SU-DHL-6 (cell line): ENCODE results near the gene KHDC3L.

ENCODE experiments used
- H2AFZ ChIP-seq: fragments of 200-600 bp; sonication (generic); 2 replicates; pipeline ENCODE4 v1.6.1; 2014; ENCODE audit warnings: low read depth, mild to moderate bottlenecking, moderate library complexity, mixed read lengths, antibody characterized with exemption, low read length; ENCODE audit not compliant: severe bottlenecking
- H3F3A ChIP-seq: fragments of 200-600 bp; shearing (Covaris generic); 2 replicates; pipeline ENCODE4 v1.6.0; 2016; ENCODE audit warnings: antibody characterized with exemption, mild to moderate bottlenecking; ENCODE audit not compliant: insufficient read depth
- H3K27ac ChIP-seq: fragments of 200-600 bp; sonication (generic); 2 replicates; pipeline ENCODE4 v1.5.1; 2016; ENCODE audit warnings: low read depth, mild to moderate bottlenecking, low read length, moderate library complexity, mixed read lengths
- H3K27me3 ChIP-seq: fragments of 200-600 bp; sonication (generic), shearing (Covaris generic); 2 replicates; pipeline ENCODE4 v1.6.0; 2014; ENCODE audit warnings: mild to moderate bottlenecking, low read length
- H3K36me3 ChIP-seq: fragments of 200-600 bp; sonication (generic); 2 replicates; pipeline ENCODE4 v1.6.1; 2014; ENCODE audit warnings: mild to moderate bottlenecking, low read length, mixed read lengths
- H3K4me2 ChIP-seq: fragments of 300-600, 200-600 bp; shearing (Covaris generic), sonication (generic); 2 replicates; pipeline ENCODE4 v1.6.0; 2014; ENCODE audit warnings: low read length, low read depth, mild to moderate bottlenecking; ENCODE audit not compliant: poor library complexity, severe bottlenecking
- H3K4me3 ChIP-seq: fragments of 200-600 bp; sonication (generic); 2 replicates; pipeline ENCODE4 v1.5.1; 2014; ENCODE audit warnings: antibody characterized with exemption, low read length, mild to moderate bottlenecking, mixed read lengths; ENCODE audit not compliant: insufficient read depth, poor library complexity, severe bottlenecking
- H3K79me2 ChIP-seq: fragments of 200-600 bp; sonication (generic); 2 replicates; pipeline ENCODE4 v1.6.1; 2014; ENCODE audit warnings: mild to moderate bottlenecking, low read length, moderate library complexity; ENCODE audit not compliant: insufficient read depth
- H3K9ac ChIP-seq: fragments of 200-600 bp; sonication (generic); 2 replicates; pipeline ENCODE4 v1.7.0; 2014; ENCODE audit warnings: mild to moderate bottlenecking, low read length
- H3K9me2 ChIP-seq: fragments of 200-600 bp; sonication (generic); replicated peaks from 2 replicates; pipeline ENCODE4 v1.6.1; 2014; ENCODE audit warnings: low read length; ENCODE audit not compliant: insufficient read depth
- H3K9me3 ChIP-seq: fragments of 200-600 bp; sonication (generic); 2 replicates; pipeline ENCODE4 v1.6.1; 2014; ENCODE audit warnings: low read length, mixed read lengths; ENCODE audit not compliant: insufficient read depth
- H4K20me1 ChIP-seq: fragments of 200-600 bp; sonication (generic); 2 replicates; pipeline ENCODE4 v1.6.1; 2014; ENCODE audit warnings: low read depth, mild to moderate bottlenecking, antibody characterized with exemption, low read length, moderate library complexity, mixed read lengths
- EZH2phosphoT487 ChIP-seq: fragments of 200-600 bp; sonication (generic), shearing (Covaris generic); conservative IDR thresholded peaks from 2 replicates; pipeline ENCODE4 v1.6.1; 2018; ENCODE audit warnings: mild to moderate bottlenecking, antibody characterized with exemption, low read length, moderate library complexity, mixed read lengths
- TF ChIP-seq, protein P1 (sequence below): fragments of 200-600 bp; sonication (generic); IDR thresholded peaks from one replicate; pipeline ENCODE4 v1.5.1; 2017; ENCODE audit warnings: antibody characterized with exemption, mild to moderate bottlenecking, low read length, moderate library complexity; ENCODE audit not compliant: insufficient read depth, poor library complexity, severe bottlenecking

The KHDC3L gene

DNA sequence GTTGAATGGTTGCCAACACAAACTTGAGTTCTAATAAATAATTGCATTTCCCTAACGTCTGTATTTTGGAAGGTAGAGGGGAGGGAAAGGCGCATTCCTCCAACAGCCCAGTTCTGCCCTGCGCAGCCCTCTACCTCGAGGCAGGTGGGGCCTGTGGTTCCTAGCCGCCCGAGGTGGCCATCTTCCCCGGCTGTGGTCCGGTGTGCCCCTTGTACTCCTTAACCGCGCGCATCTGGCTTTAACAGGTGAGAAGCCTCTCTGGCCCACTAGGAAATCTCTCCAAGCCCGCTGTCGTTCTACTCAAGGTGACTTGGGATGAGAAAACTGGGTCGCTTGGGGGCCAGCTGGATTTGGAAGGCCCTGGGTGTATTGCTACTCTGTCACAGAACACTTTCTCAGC lies 1.7 kb downstream of the KHDC3L start:
- Histone ChIP-seq H3K79me2 (no peaks in the 10 kb centered on the region), H3K9me2 (no peaks in the 10 kb centered on the region), H3K36me3 (no peaks in the 10 kb centered on the region), H3K27ac (no peak overlapping the region), H3K9me3 (no peaks in the 10 kb centered on the region), H3K4me2 (no peak overlapping the region), H2AFZ (no peak overlapping the region), H3K27me3 (no peaks in the 10 kb centered on the region), H3K4me3 (no peak overlapping the region), H4K20me1 (no peaks in the 10 kb centered on the region), H3K9ac (no peak overlapping the region), H3F3A (no peaks in the 10 kb centered on the region)
- no peak for TF ChIP-seq EZH2phosphoT487

DNA sequence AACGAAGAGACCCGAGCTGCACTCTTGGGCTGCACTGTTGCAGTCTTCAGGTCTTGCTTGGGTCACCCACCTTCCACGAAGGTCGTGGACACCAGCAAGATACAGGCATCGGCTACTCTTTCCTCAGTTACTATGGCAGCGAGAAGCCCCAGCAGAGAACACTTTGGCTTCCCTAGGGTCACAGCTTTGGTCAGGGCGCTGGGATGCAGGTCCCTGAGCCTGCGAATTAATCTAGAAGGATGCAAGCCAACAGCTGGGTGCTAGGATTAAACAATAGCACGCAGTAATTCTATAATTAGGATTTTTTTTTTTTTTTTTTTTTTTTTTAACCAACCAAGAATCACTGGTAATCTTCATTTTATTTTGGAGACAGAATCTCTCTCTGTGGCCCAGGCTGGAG lies 2.1 kb downstream of the KHDC3L start:
- Histone ChIP-seq H3K36me3 (no peaks in the 10 kb centered on the region), H3K9me2 (no peaks in the 10 kb centered on the region), H3F3A (no peaks in the 10 kb centered on the region), H3K9me3 (no peaks in the 10 kb centered on the region), H3K4me3 (no peak overlapping the region), H3K79me2 (no peaks in the 10 kb centered on the region), H2AFZ (no peak overlapping the region), H4K20me1 (no peaks in the 10 kb centered on the region), H3K27me3 (no peaks in the 10 kb centered on the region), H3K4me2 (no peak overlapping the region), H3K27ac (no peak overlapping the region), H3K9ac (no peak overlapping the region)
- TF ChIP-seq, protein P1, sequence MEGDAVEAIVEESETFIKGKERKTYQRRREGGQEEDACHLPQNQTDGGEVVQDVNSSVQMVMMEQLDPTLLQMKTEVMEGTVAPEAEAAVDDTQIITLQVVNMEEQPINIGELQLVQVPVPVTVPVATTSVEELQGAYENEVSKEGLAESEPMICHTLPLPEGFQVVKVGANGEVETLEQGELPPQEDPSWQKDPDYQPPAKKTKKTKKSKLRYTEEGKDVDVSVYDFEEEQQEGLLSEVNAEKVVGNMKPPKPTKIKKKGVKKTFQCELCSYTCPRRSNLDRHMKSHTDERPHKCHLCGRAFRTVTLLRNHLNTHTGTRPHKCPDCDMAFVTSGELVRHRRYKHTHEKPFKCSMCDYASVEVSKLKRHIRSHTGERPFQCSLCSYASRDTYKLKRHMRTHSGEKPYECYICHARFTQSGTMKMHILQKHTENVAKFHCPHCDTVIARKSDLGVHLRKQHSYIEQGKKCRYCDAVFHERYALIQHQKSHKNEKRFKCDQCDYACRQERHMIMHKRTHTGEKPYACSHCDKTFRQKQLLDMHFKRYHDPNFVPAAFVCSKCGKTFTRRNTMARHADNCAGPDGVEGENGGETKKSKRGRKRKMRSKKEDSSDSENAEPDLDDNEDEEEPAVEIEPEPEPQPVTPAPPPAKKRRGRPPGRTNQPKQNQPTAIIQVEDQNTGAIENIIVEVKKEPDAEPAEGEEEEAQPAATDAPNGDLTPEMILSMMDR: no peak
- no peak for TF ChIP-seq EZH2phosphoT487

DNA sequence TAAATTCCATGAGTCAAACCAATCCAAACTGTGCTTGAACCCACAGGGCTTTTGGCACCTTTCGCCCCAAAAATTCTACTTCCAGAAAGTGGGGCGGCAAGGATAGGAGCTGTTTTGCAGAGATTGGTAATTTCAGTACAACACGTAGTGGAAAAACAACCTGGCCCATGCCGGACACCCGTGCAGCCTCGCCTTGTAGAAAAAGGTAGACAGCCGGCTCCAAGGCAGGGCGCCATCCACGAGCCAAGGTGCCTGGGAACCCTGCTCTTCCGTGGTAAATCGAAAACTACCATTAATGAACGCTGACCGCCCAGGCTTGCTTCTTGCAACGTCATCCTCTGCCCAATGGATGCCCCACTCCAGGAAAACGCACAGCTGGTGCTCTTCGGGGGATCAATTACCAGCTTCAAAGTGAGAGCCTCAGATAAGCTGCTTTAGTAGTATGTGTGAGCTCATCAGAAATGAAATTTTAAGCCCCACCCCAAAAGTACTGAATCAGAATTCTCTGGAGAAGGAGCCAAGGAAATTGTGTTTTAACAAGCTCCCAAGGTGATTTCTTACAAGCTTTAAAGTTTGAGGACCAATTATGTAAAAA lies 5.4 kb downstream of the KHDC3L start:
- no peaks in the 10 kb centered on the region for H3K27me3 ChIP-seq
- H3K36me3 ChIP-seq: no peaks in the 10 kb centered on the region
- H3K79me2 ChIP-seq: no peaks in the 10 kb centered on the region
- H3K9me3 ChIP-seq: no peaks in the 10 kb centered on the region
- H3K4me2 ChIP-seq: no peak overlapping the region
- no peak overlapping the region for H3K27ac ChIP-seq
- TF ChIP-seq, protein P1: no peak
- TF ChIP-seq EZH2phosphoT487: no peak
- H4K20me1 ChIP-seq: no peaks in the 10 kb centered on the region
- no peak overlapping the region for H3K9ac ChIP-seq
- no peak overlapping the region for H3K4me3 ChIP-seq
- H3K9me2 ChIP-seq: no peaks in the 10 kb centered on the region
- no peaks in the 10 kb centered on the region for H3F3A ChIP-seq
- H2AFZ ChIP-seq: no peak overlapping the region

DNA sequence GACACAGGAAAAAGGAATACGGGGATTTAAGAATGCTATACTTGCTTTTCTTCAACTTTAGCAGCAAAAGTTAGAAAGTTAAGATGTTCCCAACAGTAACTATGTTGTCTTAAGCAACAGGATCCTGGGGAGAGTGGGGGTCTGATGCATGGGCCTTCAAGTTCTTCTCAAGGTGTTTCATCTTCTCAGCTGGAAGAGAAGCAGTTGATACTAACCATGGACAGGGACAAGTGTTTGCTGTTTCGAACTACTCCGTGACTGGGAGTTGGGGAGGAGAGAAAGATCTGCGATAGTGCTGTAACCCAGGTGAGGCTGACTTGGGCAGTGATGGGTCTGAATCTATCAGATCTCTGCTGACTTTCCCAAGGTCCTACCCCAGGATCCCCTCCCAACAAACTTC lies 6.2 kb downstream of the KHDC3L start:
- Histone ChIP-seq H3K27me3 (no peaks in the 10 kb centered on the region), H3K79me2 (no peaks in the 10 kb centered on the region), H3K9me2 (no peaks in the 10 kb centered on the region), H3K4me3 (no peak overlapping the region), H3K27ac (no peak overlapping the region), H4K20me1 (no peaks in the 10 kb centered on the region), H3K9me3 (no peaks in the 10 kb centered on the region), H3K4me2 (no peak overlapping the region), H3K36me3 (no peaks in the 10 kb centered on the region), H3F3A (no peaks in the 10 kb centered on the region), H2AFZ (no peak overlapping the region), H3K9ac (no peak overlapping the region)
- no peak for TF ChIP-seq EZH2phosphoT487
- TF ChIP-seq, protein P1: no peak
